A549 treated with ZK216348 at 1 μM for 4 hours (cell line): ENCODE data around the gene XK. TPM values are rescaled to one million over a fixed set of nuclear protein-coding genes. Genes with fewer than 3 reads are reported as not detected.

Experiments used
- total RNA-seq: library from RNA; stranded (reverse); fragments of 200-300 nt; extraction: Qiagen RNA extraction; gene quantifications from 5 replicates; pipeline ENCODE4 v1.2.3, GENCODE V29; 2022; ENCODE audit warnings: low read depth

Gene XK
- total RNA-seq: 0.31 to 0.56 TPM (median 0.37 TPM) in 5 replicates

GRCh38 chrX:37685381-37686359, at the start of gene XK:
TSS of gene XK (plus strand) at chrX:37685791. CDS start at chrX:37685962, 171 bp downstream.

GRCh38 chrX:37779857-37780256, 94.3 kb downstream of the XK start, which contains the start of gene CYBB:
TSS of gene CYBB (plus strand) at chrX:37780059. CDS start at chrX:37780078, 19 bp downstream.

Other genes with a start within 250 kb of the XK start
- gene LANCL3, start 114.1 kb upstream of the XK start, total RNA-seq: not detected in 5 replicates
- gene CYBB, start 94.3 kb downstream of the XK start, total RNA-seq: not detected in 5 replicates
- 7.7 to 21.2 TPM (median 16.7 TPM) in 5 replicates for gene DYNLT3, start 161.8 kb downstream of the XK start, total RNA-seq